Measurements from ENCODE around the gene CES2.
"Not testable (repeated sequence)": the region's sequence is repeated elsewhere in the genome, so short reads cannot be mapped to it uniquely, and the experiment has no call there.

DNA sequence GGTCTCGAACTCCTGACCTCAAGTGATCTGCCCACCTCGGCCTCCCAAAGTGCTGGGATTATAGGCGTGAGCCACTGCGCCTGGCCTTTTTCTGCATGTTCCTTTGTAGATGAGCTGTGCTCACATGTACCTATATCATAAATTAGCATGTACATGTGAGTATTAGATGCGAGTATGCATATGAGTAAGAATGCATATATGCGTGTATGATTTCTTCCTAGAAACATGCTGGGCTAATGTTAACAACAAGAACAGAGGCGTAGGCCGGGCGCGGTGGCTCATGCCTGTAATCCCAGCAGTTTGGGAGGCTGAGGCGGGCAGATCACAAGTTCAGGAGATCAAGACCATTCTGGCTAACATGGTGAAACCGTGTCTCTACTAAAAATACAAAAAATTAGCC is 58.2 kb downstream of the CES2 start:
- TF ChIP-seq, protein P1, sequence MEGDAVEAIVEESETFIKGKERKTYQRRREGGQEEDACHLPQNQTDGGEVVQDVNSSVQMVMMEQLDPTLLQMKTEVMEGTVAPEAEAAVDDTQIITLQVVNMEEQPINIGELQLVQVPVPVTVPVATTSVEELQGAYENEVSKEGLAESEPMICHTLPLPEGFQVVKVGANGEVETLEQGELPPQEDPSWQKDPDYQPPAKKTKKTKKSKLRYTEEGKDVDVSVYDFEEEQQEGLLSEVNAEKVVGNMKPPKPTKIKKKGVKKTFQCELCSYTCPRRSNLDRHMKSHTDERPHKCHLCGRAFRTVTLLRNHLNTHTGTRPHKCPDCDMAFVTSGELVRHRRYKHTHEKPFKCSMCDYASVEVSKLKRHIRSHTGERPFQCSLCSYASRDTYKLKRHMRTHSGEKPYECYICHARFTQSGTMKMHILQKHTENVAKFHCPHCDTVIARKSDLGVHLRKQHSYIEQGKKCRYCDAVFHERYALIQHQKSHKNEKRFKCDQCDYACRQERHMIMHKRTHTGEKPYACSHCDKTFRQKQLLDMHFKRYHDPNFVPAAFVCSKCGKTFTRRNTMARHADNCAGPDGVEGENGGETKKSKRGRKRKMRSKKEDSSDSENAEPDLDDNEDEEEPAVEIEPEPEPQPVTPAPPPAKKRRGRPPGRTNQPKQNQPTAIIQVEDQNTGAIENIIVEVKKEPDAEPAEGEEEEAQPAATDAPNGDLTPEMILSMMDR (IDR thresholded peaks at IDR 0.05) = not testable (repeated sequence)
- TF ChIP-seq POLR2A (IDR thresholded peaks at IDR 0.05) = not testable (repeated sequence)

All from Peyer's patch (tissue), 4 donors.